Ascending aorta (tissue), 2 donors: ENCODE results near the gene SPDYE16. TPM values are rescaled to one million over a fixed set of nuclear protein-coding genes. Genes with fewer than 3 reads are reported as not detected.
"Not testable (repeated sequence)": the region's sequence is repeated elsewhere in the genome, so short reads cannot be mapped to it uniquely, and the experiment has no call there.

Experiments used
- DNase-seq, 2 donors: peaks; one replicate each; pipeline ENCODE4 v3.0.0-alpha.2; 2019; ENCODE audit warnings: low spot score in 2 of 2
- H3K27ac ChIP-seq, 2 donors: fragments of 200-600 bp; sonication (generic); one replicate each; pipeline ENCODE4 v1.5.1; 2016 to 2017; ENCODE audit warnings: mild to moderate bottlenecking in 1 of 2
- H3K27me3 ChIP-seq: fragments of 200-600 bp; sonication (generic); one replicate; pipeline ENCODE4 v1.5.1; 2017
- H3K36me3 ChIP-seq, 2 donors: fragments of 200-600 bp; sonication (generic); one replicate each; pipeline ENCODE4 v1.5.1; 2016
- H3K4me1 ChIP-seq, 2 donors: fragments of 200-600 bp; sonication (generic); one replicate each; pipeline ENCODE4 v1.5.1; 2016 to 2017; ENCODE audit warnings: mild to moderate bottlenecking in 1 of 2
- H3K4me3 ChIP-seq, 2 donors: fragments of 200-600 bp; sonication (generic); one replicate each; pipeline ENCODE4 v1.5.1; 2016 to 2017; ENCODE audit warnings: mild to moderate bottlenecking in 1 of 2
- H3K9me3 ChIP-seq, 2 donors: fragments of 200-600 bp; sonication (generic); one replicate each; pipeline ENCODE4 v1.5.1; 2016
- CTCF ChIP-seq, 3 experiments: fragments of 200-600 bp in 2 of 3; fragments of 450-650 bp in 1 of 3; sonication (generic) in 2 of 3; IDR thresholded peaks; one replicate each; pipeline ENCODE4 v1.5.1; 2016 to 2019; ENCODE audit warnings: antibody characterized with exemption in 3 of 3, mild to moderate bottlenecking in 1 of 3, moderate library complexity in 1 of 3
- intact Hi-C: fragments of 100-400 bp; cut with DNase I; formaldehyde crosslinking; loops from one replicate; pipeline ENCODE4 v1.15.1; 2023
- total RNA-seq: library from RNA; depleted of rRNA; stranded (reverse); fragments of >200 nt; gene quantifications from one replicate; pipeline ENCODE4 v1.1.0, GENCODE V29; 2016

SPDYE16 gene
- total RNA-seq, 1 donor from 2014 or later, result not detected

- H3K4me3 ChIP-seq, result no peak overlapping the region
- TF ChIP-seq CTCF (IDR thresholded peaks at IDR 0.05), result peak in 1 of 3 experiments; percentile 74
- H3K9me3 ChIP-seq, result no peaks in the 10 kb centered on the region
- intact Hi-C loops, result no loop called here
- H3K27ac ChIP-seq, result no peak overlapping the region
- no peaks in the 10 kb centered on the region for H3K27me3 ChIP-seq
- DNase-seq, result no peak
- no peaks in the 10 kb centered on the region for H3K4me1 ChIP-seq
- no peaks in the 10 kb centered on the region for H3K36me3 ChIP-seq
Measured at GRCh38 chr7:76515999-76516443, 27.1 kb downstream of the SPDYE16 start.

GRCh38 chr7:76514926-76515771 is 27.9 kb downstream of the SPDYE16 start:
- DNase-seq, result no peak
- intact Hi-C loops, result no loop called here
- no peaks in the 10 kb centered on the region for H3K4me1 ChIP-seq

DNA sequence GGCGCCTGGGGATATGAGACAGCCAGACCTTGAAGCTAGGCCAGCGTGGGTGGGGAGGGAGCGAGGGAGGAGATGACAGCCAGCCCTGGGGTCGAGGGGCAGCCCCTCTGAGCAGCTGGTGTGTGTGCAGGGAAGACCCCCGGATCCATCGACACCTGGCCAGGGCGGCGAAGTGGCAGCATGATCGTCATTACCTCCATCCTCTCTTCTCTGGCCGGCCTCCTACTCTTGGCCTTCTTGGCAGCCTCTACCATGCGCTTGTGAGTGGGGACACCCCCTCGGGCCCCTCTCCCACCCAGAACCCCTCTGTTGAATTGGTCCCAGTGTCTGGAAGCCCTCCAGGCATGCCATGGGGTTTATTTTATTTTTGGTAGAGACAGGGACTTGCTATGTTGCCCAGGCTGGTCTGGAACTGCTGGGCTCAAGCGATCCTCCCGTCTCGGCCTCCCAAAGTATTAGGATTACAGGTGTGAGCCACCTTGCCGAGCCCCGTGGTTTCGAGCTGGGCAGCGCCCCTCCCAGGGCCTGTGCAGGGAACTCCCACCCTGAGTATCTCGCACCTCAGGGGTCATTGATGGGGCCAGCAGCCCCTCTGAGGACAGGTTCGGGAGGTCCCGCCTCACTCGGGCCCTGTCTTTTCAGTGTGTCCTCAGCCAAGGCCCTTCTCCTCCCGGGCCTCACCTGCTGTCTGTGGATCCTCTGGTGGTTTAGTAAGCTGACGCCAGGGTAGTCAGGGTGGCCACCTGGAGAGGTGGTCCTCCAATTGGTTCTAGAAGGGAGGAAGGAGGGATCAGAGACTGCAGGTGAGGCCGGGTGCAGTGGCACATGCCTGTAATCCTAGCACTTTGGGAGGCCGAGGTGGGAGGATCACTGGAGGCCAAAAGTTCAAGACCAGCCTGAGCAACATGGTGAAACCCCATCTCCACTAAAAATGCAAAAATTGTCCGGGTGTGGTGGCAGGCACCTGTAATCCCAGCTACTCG is 29.0 kb downstream of the SPDYE16 start:
- no peak overlapping the region for H3K27ac ChIP-seq
- DNase-seq, result no peak

More at GRCh38 chr7:76514926-76515771, 27.9 kb downstream of the SPDYE16 start:
- no peaks in the 10 kb centered on the region for H3K27me3 ChIP-seq
- no peaks in the 10 kb centered on the region for H3K9me3 ChIP-seq
- H3K27ac ChIP-seq, result no peak overlapping the region
- H3K4me3 ChIP-seq, result no peak overlapping the region
- no peak for TF ChIP-seq CTCF (IDR thresholded peaks at IDR 0.05)
- no peaks in the 10 kb centered on the region for H3K36me3 ChIP-seq

GRCh38 chr7:76512941-76513816 is 29.9 kb downstream of the SPDYE16 start:
- H3K9me3 ChIP-seq, result no peaks in the 10 kb centered on the region
- no peak for TF ChIP-seq CTCF (IDR thresholded peaks at IDR 0.05)
- no peak overlapping the region for H3K27ac ChIP-seq
- no peaks in the 10 kb centered on the region for H3K27me3 ChIP-seq
- intact Hi-C loops, result no loop called here
- H3K4me3 ChIP-seq, result no peak overlapping the region
- DNase-seq, result no peak
- H3K36me3 ChIP-seq, result no peaks in the 10 kb centered on the region
- no peaks in the 10 kb centered on the region for H3K4me1 ChIP-seq

More for the DNA sequence above, 29.0 kb downstream of the SPDYE16 start:
- H3K4me1 ChIP-seq, result no peaks in the 10 kb centered on the region
- TF ChIP-seq CTCF (IDR thresholded peaks at IDR 0.05), result no peak
- no peaks in the 10 kb centered on the region for H3K36me3 ChIP-seq
- no peak overlapping the region for H3K4me3 ChIP-seq
- H3K27me3 ChIP-seq, result no peaks in the 10 kb centered on the region
- intact Hi-C loops, result no loop called here
- no peaks in the 10 kb centered on the region for H3K9me3 ChIP-seq

GRCh38 chr7:76511911-76512885 is 30.9 kb downstream of the SPDYE16 start:
- H3K36me3 ChIP-seq, DNase-seq, intact Hi-C loops, H3K4me3 ChIP-seq, H3K9me3 ChIP-seq, H3K27ac ChIP-seq, H3K27me3 ChIP-seq, H3K4me1 ChIP-seq: not testable (repeated sequence)

DNA sequence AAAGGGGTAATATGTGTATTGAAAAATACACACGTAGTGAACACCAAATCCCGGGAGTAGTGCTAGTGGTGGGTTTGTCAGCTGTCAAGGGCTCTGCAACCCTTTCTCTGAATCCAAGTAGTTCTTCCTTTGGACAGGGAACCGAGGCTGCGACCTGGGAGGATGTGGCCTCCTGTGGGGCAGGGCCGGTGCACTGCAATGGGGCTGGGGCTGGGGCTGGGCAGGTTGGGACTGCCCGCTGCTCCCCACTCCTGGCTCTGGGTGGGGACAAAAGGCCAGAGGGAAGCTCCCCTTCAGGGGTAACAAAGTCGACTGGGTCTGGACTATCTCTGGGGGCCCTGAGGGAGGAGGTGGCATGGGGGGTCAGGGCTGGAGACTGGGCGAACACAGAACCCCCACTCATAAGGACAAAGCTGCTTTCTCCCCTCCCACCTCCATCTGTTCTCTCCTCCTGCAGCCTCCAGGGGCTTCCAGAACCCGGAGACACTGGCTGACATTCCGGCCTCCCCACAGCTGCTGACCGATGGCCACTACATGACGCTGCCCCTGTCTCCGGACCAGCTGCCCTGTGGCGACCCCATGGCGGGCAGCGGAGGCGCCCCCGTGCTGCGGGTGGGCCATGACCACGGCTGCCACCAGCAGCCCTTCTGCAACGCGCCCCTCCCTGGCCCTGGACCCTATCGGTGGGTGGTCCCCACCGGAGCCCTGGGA is 31.7 kb downstream of the SPDYE16 start:
- H3K9me3 ChIP-seq, intact Hi-C loops, H3K4me3 ChIP-seq, DNase-seq, H3K27me3 ChIP-seq, H3K4me1 ChIP-seq, H3K27ac ChIP-seq, H3K36me3 ChIP-seq: not testable (repeated sequence)
